Fibroblast of skin of abdomen (primary cell): ENCODE results near the gene ZNF511.

Experiments
- DNase-seq: peaks from one replicate; pipeline ENCODE4 v3.0.0-alpha.2; 2013

Gene ZNF511

DNA sequence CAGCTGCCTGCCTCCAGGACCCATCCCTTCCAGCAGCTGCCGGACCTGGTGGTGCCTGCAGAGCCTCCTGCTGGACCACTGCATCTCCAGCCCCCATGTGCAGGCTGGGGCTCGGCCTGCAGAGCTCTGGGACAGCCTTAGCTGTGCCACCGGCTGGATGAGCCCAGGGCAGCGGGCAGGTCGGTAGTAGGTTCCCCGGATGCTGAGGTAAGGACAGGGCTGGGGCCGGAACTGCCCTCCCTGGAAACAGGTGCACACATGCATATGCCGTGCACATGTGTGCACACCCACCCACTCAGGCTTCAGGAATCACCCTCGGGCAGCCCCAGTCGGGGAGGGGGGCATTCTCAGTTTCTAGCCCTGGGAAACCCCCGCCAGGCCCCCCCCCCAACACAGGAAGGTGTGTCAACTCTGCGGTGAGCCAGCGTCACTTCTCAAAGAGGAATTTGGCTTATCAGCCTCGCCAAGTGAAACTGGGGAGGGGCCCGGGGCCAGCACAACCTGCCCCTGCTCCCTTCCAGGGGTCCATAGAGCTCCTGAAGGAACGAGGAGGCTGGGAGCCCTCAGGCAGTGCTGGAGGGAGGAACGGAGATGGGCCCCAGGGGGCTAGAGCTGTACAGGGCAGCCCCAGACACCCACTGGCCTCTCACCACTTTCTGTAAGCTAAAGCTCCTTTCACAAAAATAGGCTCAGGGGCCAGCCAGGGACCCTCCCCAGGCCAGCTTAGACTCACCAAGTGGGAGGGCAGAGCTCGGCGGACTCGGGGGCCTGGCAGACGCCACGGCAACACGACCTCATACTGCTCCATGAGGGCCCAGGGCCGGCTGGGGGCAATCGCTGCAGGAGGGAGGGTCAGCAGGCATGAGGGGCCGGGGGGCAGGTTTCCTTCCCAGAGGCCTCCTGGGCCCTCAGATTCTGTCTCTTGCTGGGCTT is 33.7 kb upstream of the ZNF511 start:
- no peak for DNase-seq

- no peak for DNase-seq
These were observed 33.0 kb upstream of the ZNF511 start for GRCh38 chr10:133275684-133276092.

GRCh38 chr10:133276100-133276434 is 32.6 kb upstream of the ZNF511 start:
- no peak for DNase-seq

DNA sequence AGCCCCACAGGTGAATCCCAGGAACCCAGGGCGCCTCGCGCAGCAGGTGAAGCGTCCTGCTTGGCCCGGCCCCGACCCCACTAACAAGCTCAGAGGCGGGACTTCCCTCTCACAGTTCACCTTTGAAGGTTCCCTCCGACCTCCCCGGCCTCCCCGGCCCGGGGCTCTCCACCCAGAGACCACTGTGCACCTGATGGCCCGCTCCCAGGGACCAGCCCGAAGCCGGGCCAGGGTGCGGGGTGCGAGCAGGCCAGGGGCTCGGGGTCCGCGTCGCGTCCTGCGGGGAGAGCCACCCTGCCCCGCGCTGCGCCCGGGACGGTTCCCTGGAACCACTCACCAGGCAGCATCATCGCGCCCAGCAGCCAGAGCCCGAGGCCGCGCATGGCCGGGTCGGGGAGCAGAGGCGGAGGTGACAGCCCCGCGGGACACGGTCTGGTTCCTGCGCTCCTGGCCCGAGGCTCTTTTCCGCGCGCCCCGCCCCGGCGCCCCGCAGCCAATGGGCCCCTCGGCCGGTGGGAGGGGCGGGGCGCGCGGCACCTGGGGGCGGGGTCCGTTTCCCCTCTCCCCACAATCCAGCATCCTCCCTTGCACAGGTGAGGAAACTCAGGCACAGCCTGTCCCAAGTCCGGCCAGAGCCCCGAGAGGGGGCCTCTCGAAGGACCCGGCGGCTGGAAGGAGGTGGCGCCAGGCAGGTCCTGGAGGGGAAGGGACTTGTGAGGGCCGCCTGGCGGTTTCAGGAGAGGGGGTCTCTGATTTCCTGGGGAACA is 32.1 kb upstream of the ZNF511 start, which contains the start of gene ADAM8:
TSS of gene ADAM8 (minus strand) at position 434 of the 767 bp plus-strand sequence. CDS start at position 383, 51 bp downstream.
- DNase-seq = no peak

- no peak for DNase-seq
These were observed 31.3 kb upstream of the ZNF511 start for GRCh38 chr10:133277277-133277992.

- no peak for DNase-seq
These were observed 30.6 kb upstream of the ZNF511 start for GRCh38 chr10:133277993-133278576.

- DNase-seq = peak; percentile 31
These were observed 30.0 kb upstream of the ZNF511 start for GRCh38 chr10:133278577-133279265.

DNA sequence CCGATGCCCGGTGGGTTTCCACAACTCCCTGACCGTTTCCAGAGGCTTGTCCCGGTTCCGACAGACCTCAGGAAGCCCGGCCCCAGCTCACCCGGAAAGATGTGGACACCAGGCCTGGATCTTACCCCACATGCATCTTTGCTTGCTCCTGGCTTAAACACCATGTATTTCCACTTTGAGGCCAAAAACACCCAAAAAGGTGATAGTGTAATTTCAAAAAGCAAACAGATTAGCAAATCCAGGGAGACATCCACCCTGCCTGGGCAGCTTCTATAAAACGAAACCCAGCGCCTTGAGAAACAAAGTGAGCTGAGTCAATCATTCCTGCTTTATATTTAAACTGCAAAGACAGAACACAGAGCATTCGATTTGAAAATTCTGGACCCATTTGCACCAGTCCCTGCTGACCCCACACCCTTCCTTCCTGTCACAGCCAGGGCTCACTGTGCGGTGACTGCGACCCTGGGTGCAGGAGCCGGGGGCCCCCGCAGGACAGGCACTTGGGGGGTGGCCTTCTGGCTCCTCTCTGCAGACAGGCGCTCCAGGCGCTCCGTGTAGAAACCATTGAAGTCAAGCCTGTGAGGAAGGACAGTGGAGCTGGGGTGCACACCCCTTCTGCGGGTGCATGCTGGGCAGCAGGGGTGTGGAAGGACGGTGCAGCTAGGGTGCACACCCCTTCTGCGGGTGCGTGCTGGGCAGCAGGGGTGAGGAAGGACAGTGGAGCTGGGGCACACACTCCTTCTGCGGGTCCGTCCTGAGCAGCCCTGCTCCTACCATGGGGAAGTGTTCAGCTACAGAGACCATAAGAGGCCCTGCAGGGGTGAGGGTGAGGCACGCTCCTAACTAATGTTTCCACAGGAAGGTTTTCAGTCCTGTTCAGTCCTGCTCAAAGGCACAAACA is 29.1 kb upstream of the ZNF511 start:
- DNase-seq = no peak

- no peak for DNase-seq
These were observed 28.2 kb upstream of the ZNF511 start for GRCh38 chr10:133280391-133281059.

GRCh38 chr10:133281084-133281483 is 27.6 kb upstream of the ZNF511 start:
- no peak for DNase-seq

DNA sequence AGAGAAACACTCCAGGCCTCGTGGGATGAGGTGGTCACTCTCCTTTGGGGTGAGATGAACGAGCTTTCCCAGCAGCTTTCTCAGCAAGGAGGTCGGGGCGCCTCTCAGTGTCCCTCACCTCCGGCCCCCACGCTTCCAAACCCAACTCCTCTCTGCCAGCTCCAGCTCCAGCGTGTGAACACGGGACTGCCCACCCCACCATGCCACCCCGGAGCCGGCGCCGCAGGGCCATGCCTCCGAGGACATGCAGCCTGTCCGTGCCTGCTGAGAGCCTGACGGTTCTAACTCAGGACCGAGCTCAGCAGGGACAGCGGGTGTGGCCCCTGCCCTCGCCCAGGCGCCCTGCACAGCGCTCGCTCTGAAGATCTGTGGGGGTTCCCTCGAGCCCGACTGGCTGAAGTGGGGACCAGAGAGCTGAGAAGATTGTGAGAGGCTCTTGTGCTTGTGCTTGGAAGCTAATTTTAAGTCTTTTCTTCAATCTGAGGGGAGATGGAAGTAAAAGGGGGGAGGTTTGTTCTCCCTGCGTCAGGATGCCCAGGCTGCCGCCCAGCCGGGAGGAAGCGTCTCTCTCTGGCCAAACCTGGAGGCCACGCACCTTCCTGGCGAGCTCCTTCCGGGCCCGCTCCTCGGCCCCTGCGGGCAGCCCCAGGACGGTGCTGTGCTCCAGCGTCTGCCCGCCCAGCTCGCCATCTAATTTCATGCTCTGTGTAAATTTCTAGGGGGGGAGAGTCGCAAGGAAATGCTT is 26.9 kb upstream of the ZNF511 start:
- no peak for DNase-seq

DNA sequence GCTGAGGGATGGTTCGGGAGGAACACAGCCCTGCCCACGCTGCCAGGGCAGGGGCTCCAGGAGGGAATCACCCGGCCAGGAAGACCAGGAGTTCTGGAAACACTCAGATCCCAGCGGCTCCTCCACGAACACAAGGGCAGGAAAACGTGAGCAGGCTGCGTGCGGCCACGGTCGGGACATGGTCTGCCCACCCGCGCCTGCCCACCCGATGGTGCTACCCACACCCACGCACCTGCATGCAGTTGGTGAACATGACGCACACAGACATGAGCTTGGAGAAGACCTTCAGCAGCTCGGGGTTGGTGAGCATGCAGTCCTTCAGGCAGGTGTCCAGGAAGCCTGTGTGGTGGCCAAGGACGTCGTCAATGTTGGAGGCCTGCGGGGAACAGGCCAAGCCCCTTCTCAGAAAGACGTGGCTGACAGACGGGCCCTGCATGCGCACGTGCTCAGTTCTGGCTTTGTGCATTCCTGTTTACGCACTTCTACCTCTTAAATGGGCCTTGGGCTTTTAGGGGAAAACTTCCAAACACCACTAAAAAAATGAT is 25.8 kb upstream of the ZNF511 start:
- DNase-seq = no peak

DNA sequence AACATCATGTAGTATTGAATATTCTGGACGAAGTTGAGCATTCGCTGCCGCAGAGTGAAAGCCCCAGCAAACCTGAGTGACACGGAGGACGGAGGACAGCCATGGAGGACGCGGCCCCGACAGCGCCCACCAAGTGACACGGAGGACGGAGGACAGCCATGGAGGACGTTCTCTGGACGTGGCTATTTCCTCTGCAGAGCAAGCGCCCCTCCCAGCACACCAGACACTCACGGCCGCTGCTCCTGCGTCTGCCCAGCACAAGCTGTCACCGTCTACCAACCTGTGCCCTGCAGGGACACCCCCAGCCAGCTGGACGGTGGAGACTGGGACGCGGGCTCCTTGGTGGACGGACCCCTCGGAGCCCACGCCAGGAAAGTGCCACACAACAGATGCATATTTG is 24.8 kb upstream of the ZNF511 start:
- DNase-seq = no peak

GRCh38 chr10:133285217-133285616 is 23.5 kb upstream of the ZNF511 start:
- no peak for DNase-seq

DNA sequence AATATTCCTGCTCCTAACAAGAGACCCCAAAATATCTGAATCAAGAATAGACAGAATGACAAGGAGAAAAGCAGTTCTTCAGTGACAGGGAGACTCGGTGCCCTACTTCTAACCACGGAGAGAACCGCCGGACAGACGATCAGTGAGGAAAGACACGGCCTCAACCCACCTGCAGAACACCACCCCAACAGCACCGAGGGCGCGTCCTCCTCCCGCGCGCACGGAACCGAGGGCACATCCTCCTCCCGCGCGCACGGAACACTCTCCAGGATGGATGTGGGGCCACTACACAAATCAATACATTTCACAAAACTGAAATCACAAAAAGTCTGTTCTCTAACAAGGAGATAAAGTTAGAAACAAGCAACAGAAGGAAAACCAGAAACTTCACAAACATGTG is 22.3 kb upstream of the ZNF511 start:
- no peak for DNase-seq

DNA sequence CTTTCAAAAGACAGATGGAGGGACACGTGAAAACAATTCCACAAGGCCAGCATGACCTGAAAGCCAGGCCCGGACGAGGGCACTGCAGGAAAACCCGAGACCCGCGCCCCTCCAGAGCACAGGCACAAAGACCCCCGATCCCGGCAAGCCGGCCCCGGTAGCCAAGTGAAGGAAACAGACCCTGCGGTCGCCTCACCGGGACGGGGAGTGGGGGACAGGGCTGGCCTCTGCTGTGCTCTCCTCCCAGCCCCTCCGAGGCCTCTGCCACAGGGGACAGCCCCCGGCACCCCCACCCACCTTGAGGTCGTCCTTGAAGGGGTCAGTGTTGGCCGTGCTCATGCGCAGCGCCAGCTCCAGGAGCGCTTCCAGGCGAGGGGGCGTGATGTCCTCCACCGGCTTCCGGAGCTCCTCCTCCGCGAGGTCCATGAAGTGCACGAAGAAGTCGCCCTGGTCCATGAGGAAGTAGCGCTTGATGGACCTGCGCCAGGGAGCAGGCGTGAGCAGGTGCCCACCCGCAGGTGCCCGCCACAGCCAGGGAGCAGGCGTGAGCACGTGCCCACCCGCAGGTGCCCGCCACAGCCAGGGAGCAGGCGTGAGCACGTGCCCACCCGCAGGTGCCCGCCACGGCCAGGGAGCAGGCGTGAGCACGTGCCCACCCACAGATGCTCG is 20.7 kb upstream of the ZNF511 start:
- no peak for DNase-seq

DNA sequence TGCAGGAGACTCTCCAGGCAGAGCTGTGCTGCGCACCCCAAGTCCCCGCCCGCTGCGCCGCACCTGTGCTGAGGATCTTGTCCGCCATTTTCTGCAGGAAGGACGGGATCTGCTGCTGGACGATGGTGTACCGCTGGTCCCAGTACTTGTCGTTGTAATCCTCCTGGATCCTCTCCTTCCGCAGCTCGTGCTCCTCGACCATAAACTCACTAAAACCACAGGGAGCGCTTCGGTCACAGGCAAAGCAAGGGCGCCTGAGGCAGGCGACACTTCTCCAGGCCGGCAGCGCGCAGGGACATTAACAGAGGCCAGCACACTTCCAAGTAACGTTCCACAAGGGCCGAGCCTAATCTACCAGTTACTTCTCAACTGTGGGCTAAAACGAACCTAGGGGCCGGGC is 19.0 kb upstream of the ZNF511 start:
- DNase-seq = no peak

- peak; percentile 50 for DNase-seq
These were observed 15.6 kb upstream of the ZNF511 start for GRCh38 chr10:133292919-133293809.
